HepG2 (cell line): Measurements from ENCODE around the gene RSPH9. TPM values are rescaled to one million over a fixed set of nuclear protein-coding genes. Genes with fewer than 3 reads are reported as not detected.
A peak's percentile ranks its signal among the peaks of the same experiment; 100 is the strongest.

Experiments
- DRAP1 ChIP-seq: IDR thresholded peaks from 2 replicates; pipeline ENCODE4 v1.6.1; 2016; ENCODE audit warnings: missing genetic modification reagents, missing compliant biosample characterization
- ELF3 ChIP-seq: IDR thresholded peaks from 2 replicates; pipeline ENCODE4 v1.6.1; 2016; ENCODE audit warnings: missing genetic modification reagents, missing compliant biosample characterization
- ESRRA ChIP-seq: sonication (generic); formaldehyde crosslinking; IDR thresholded peaks from 2 replicates; pipeline ENCODE4 v1.5.1; 2020; ENCODE audit warnings: mild to moderate bottlenecking, low read depth, missing genetic modification reagents
- HNRNPLL ChIP-seq: fragments of 200-400 bp; formaldehyde crosslinking; IDR thresholded peaks from 2 replicates; pipeline ENCODE4 v1.6.1; 2017; ENCODE audit warnings: mild to moderate bottlenecking, low read depth, low read length; ENCODE audit not compliant: poor library complexity, severe bottlenecking
- MED13 ChIP-seq: sonication (generic); formaldehyde crosslinking; IDR thresholded peaks from 2 replicates; pipeline ENCODE4 v1.5.0; 2020; ENCODE audit warnings: missing genetic modification reagents
- MLX ChIP-seq: IDR thresholded peaks from 2 replicates; pipeline ENCODE4 v1.6.1; 2016
- NRL ChIP-seq: sonication (generic); formaldehyde crosslinking; IDR thresholded peaks from 2 replicates; pipeline ENCODE4 v1.5.0; 2020; ENCODE audit warnings: missing genetic modification reagents, mild to moderate bottlenecking, moderate library complexity, borderline replicate concordance
- POGK ChIP-seq: sonication (generic); formaldehyde crosslinking; conservative IDR thresholded peaks from 2 replicates; pipeline ENCODE4 v1.8.0; 2022; ENCODE audit warnings: mild to moderate bottlenecking, moderate library complexity, missing genetic modification reagents
- SOX13 ChIP-seq, 3 experiments: fragments of 450-650 bp in 1 of 3; sonication (generic) in 1 of 3; formaldehyde crosslinking in 1 of 3; IDR thresholded peaks in 2 of 3; conservative IDR thresholded peaks in 1 of 3; 2 replicates each; pipeline versions ENCODE4 v1.5.0 to v1.6.1; 2016 to 2020; ENCODE audit warnings: antibody characterized with exemption in 1 of 3, mild to moderate bottlenecking in 1 of 3, missing compliant biosample characterization in 1 of 3, missing genetic modification reagents in 1 of 3, moderate library complexity in 1 of 3
- TARDBP ChIP-seq: sonication (generic); formaldehyde crosslinking; IDR thresholded peaks from 2 replicates; pipeline ENCODE4 v1.8.0; 2022; ENCODE audit warnings: mild to moderate bottlenecking, missing genetic modification reagents
- THAP7 ChIP-seq: sonication (generic); formaldehyde crosslinking; IDR thresholded peaks from 2 replicates; pipeline ENCODE4 v1.8.1; 2023; ENCODE audit warnings: mild to moderate bottlenecking, missing genetic modification reagents
- ZFYVE20 ChIP-seq: sonication (generic); formaldehyde crosslinking; IDR thresholded peaks from 2 replicates; pipeline ENCODE4 v1.8.0; 2023; ENCODE audit warnings: low read depth, mild to moderate bottlenecking, moderate library complexity, missing genetic modification reagents, borderline replicate concordance
- ZNF556 ChIP-seq: sonication (generic); formaldehyde crosslinking; IDR thresholded peaks from 2 replicates; pipeline ENCODE4 v1.4.0; 2020; ENCODE audit warnings: mild to moderate bottlenecking, missing genetic modification reagents, borderline replicate concordance
- ZNF777 ChIP-seq: sonication (generic); formaldehyde crosslinking; IDR thresholded peaks from 2 replicates; pipeline ENCODE4 v1.4.0; 2020; ENCODE audit warnings: missing genetic modification reagents
- polyA plus RNA-seq, 8 experiments: library from polyadenylated mRNA; depleted of rRNA in 3 of 8; stranded (reverse) in 7 of 8; unstranded in 1 of 8; fragments of >200 nt; fragmentation: Illumina TruSeq in 4 of 8; extraction: Trizol in 4 of 8; gene quantifications; 2 replicates each; pipeline versions ENCODE4 v1.2.1 to v1.2.3, GENCODE V29; 2011 to 2016; ENCODE audit warnings: low read depth in 4 of 8, missing spikeins in 1 of 8, mixed read lengths in 1 of 8; ENCODE audit not compliant: insufficient read depth in 1 of 8
- total RNA-seq, 5 experiments: library from RNA; depleted of rRNA; stranded (reverse); fragments of >200 nt; fragmentation: Illumina TruSeq; extraction: Trizol; gene quantifications; 2 replicates each; pipeline ENCODE4 v1.2.3, GENCODE V29; 2016; ENCODE audit warnings: low read depth in 1 of 5
- TF ChIP-seq, protein P1 (sequence below): sonication (generic); formaldehyde crosslinking; IDR thresholded peaks from 2 replicates; pipeline ENCODE4 v1.5.1; 2020; ENCODE audit warnings: mild to moderate bottlenecking, moderate library complexity, missing genetic modification reagents
- TF ChIP-seq, protein P2 (sequence below): sonication (generic); formaldehyde crosslinking; IDR thresholded peaks from 2 replicates; pipeline ENCODE4 v1.9.0; 2021; ENCODE audit warnings: missing genetic modification reagents, borderline replicate concordance
- TF ChIP-seq, protein P3 (sequence below): sonication (generic); formaldehyde crosslinking; IDR thresholded peaks from 2 replicates; pipeline ENCODE4 v1.5.1; 2020; ENCODE audit warnings: missing genetic modification reagents, mild to moderate bottlenecking, borderline replicate concordance

RSPH9 gene
- total and polyA plus RNA-seq, 2 of the 13 experiments (the other 11 are each of a cell fraction or from before 2014, with no cell fraction given) = 0.04 TPM; not detected in 1

- TF ChIP-seq, protein P1, sequence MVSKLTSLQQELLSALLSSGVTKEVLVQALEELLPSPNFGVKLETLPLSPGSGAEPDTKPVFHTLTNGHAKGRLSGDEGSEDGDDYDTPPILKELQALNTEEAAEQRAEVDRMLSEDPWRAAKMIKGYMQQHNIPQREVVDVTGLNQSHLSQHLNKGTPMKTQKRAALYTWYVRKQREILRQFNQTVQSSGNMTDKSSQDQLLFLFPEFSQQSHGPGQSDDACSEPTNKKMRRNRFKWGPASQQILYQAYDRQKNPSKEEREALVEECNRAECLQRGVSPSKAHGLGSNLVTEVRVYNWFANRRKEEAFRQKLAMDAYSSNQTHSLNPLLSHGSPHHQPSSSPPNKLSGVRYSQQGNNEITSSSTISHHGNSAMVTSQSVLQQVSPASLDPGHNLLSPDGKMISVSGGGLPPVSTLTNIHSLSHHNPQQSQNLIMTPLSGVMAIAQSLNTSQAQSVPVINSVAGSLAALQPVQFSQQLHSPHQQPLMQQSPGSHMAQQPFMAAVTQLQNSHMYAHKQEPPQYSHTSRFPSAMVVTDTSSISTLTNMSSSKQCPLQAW (CRISPR knock-in tag) = peak; percentile 95; the same call in 1 of the 2 replicates
- TF ChIP-seq, protein P2, sequence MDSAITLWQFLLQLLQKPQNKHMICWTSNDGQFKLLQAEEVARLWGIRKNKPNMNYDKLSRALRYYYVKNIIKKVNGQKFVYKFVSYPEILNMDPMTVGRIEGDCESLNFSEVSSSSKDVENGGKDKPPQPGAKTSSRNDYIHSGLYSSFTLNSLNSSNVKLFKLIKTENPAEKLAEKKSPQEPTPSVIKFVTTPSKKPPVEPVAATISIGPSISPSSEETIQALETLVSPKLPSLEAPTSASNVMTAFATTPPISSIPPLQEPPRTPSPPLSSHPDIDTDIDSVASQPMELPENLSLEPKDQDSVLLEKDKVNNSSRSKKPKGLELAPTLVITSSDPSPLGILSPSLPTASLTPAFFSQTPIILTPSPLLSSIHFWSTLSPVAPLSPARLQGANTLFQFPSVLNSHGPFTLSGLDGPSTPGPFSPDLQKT (CRISPR knock-in tag) = no peak
- TF ChIP-seq ELF3 (CRISPR knock-in tag) (0 out of 2 replicates have a peak, but pooled peaks have one; percentile 47), DRAP1 (peak; percentile 69), TARDBP (CRISPR knock-in tag) (peak; percentile 77; the same call in 1 of the 2 replicates), POGK (CRISPR knock-in tag) (0 out of 2 replicates have a peak, but pooled peaks have one; percentile 62), HNRNPLL (peak; percentile 70), NRL (0 out of 2 replicates have a peak, but pooled peaks have one; percentile 17), ZNF556 (CRISPR knock-in tag) (peak; percentile 42; the same call in 1 of the 2 replicates), ZNF777 (CRISPR knock-in tag) (no peak), ESRRA (CRISPR knock-in tag) (0 out of 2 replicates have a peak, but pooled peaks have one; percentile 53), MED13 (CRISPR knock-in tag) (no peak), THAP7 (CRISPR knock-in tag) (no peak), SOX13 (IDR thresholded peaks at IDR 0.05) (no peak), SOX13 (CRISPR knock-in tag; conservative IDR thresholded peaks at IDR 0.05 in 1 of 2, IDR thresholded peaks at IDR 0.05 in 1 of 2) (peak in 1 of 2 experiments; percentile 28; a peak in 1 of 4 replicates), ZFYVE20 (CRISPR knock-in tag) (0 out of 2 replicates have a peak, but pooled peaks have one; percentile 85), MLX (CRISPR knock-in tag) (peak; percentile 50; the same call in 1 of the 2 replicates)
- TF ChIP-seq, protein P3, sequence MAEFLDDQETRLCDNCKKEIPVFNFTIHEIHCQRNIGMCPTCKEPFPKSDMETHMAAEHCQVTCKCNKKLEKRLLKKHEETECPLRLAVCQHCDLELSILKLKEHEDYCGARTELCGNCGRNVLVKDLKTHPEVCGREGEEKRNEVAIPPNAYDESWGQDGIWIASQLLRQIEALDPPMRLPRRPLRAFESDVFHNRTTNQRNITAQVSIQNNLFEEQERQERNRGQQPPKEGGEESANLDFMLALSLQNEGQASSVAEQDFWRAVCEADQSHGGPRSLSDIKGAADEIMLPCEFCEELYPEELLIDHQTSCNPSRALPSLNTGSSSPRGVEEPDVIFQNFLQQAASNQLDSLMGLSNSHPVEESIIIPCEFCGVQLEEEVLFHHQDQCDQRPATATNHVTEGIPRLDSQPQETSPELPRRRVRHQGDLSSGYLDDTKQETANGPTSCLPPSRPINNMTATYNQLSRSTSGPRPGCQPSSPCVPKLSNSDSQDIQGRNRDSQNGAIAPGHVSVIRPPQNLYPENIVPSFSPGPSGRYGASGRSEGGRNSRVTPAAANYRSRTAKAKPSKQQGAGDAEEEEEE (CRISPR knock-in tag) = peak; percentile 97; the same call in 1 of the 2 replicates
These were observed 23.6 kb downstream of the RSPH9 start (continued) for GRCh38 chr6:43668151-43669028.
